SK-N-SH (cell line): ENCODE results near the gene IZUMO1. TPM values are rescaled to one million over a fixed set of nuclear protein-coding genes. Genes with fewer than 3 reads are reported as not detected.

Experiments
- CTCF ChIA-PET: fragments of 300-600, 350-600 bp; formaldehyde crosslinking; extraction: SDS; loops from one replicate; lab custom pipeline; 2021; lab: Yijun Ruan, JAX
- POLR2A ChIA-PET: fragments of 350-600 bp; sonication (Branson Sonifier 250); formaldehyde crosslinking; extraction: SDS; loops from one replicate; lab custom pipeline; 2020; ENCODE audit warnings: antibody characterized with exemption, inconsistent platforms; lab: Yijun Ruan, JAX
- DNase-seq: peaks from one replicate; pipeline ENCODE4 v3.0.0; 2012
- H2AFZ ChIP-seq: fragments of 200-600 bp; sonication (generic); 2 replicates; pipeline ENCODE4 v1.8.1; 2016; ENCODE audit warnings: antibody characterized with exemption, mild to moderate bottlenecking, low read depth
- H3F3A ChIP-seq: fragments of 200-600 bp; sonication (generic); replicated peaks from 2 replicates; pipeline ENCODE3; 2016; ENCODE audit warnings: antibody characterized with exemption, mild to moderate bottlenecking; ENCODE audit not compliant: insufficient read depth
- H3K27ac ChIP-seq, 2 experiments: fragments of 200-500 bp in 1 of 2; fragments of 200-600 bp in 1 of 2; sonication (Bioruptor generic) in 1 of 2; sonication (generic), shearing (Covaris generic) in 1 of 2; 2 replicates each; pipeline versions ENCODE4 v1.5.1 to v1.6.1; 2014 to 2016; ENCODE audit warnings: low read depth in 2 of 2, inconsistent platforms in 1 of 2, low read length in 1 of 2, mild to moderate bottlenecking in 1 of 2, mixed read lengths in 1 of 2
- H3K27me3 ChIP-seq: fragments of 200-600 bp; sonication (generic), shearing (Covaris generic); 2 replicates; pipeline ENCODE4 v1.6.1; 2016; ENCODE audit warnings: mixed run types; ENCODE audit not compliant: insufficient read depth
- H3K36me3 ChIP-seq, 2 experiments: fragments of 200-500 bp in 1 of 2; fragments of 200-600 bp in 1 of 2; sonication (Bioruptor generic) in 1 of 2; sonication (generic) in 1 of 2; replicated peaks in 1 of 2; 2 replicates each; pipeline versions ENCODE3 to v1.5.1; 2014 to 2016; ENCODE audit warnings: low read length in 1 of 2, mild to moderate bottlenecking in 1 of 2; ENCODE audit not compliant: insufficient read depth in 2 of 2, control insufficient read depth in 1 of 2
- H3K4me1 ChIP-seq, 2 experiments: fragments of 200-500 bp in 1 of 2; fragments of 200-600 bp in 1 of 2; sonication (Bioruptor generic) in 1 of 2; sonication (generic), shearing (Covaris generic) in 1 of 2; 2 replicates each; pipeline versions ENCODE4 v1.5.1 to v1.6.1; 2014 to 2016; ENCODE audit warnings: low read depth in 1 of 2, low read length in 1 of 2, mixed run types in 1 of 2; ENCODE audit not compliant: insufficient read depth in 2 of 2, control insufficient read depth in 1 of 2
- H3K4me2 ChIP-seq: fragments of 200-600 bp; sonication (generic), shearing (Covaris generic); 2 replicates; pipeline ENCODE4 v1.6.1; 2017; ENCODE audit warnings: mixed run types
- H3K4me3 ChIP-seq, 2 experiments: fragments of 200-500 bp in 1 of 2; fragments of 200-600 bp in 1 of 2; sonication (Bioruptor generic) in 1 of 2; sonication (generic), shearing (Covaris generic) in 1 of 2; 2 replicates each; pipeline versions ENCODE4 v1.5.1 to v1.8.1; 2014 to 2016; ENCODE audit warnings: low read depth in 2 of 2, inconsistent platforms in 1 of 2, low read length in 1 of 2, mild to moderate bottlenecking in 1 of 2, mixed read lengths in 1 of 2, moderate library complexity in 1 of 2
- H3K79me2 ChIP-seq: fragments of 200-600 bp; sonication (generic); 2 replicates; pipeline ENCODE4 v1.8.1; 2017; ENCODE audit warnings: mild to moderate bottlenecking; ENCODE audit not compliant: insufficient read depth
- H3K9ac ChIP-seq: fragments of 200-600 bp; sonication (generic); 2 replicates; pipeline ENCODE4 v1.6.1; 2017; ENCODE audit warnings: mixed run types
- H3K9me2 ChIP-seq: fragments of 200-600 bp; sonication (generic); 2 replicates; pipeline ENCODE4 v1.6.1; 2017; ENCODE audit warnings: mixed run types
- H3K9me3 ChIP-seq: fragments of 200-600 bp; sonication (generic); 2 replicates; pipeline ENCODE4 v1.6.1; 2017; ENCODE audit warnings: mixed run types, mild to moderate bottlenecking, moderate library complexity
- H4K20me1 ChIP-seq: fragments of 200-600 bp; sonication (generic); 2 replicates; pipeline ENCODE4 v1.6.1; 2017; ENCODE audit warnings: mild to moderate bottlenecking, mixed run types; ENCODE audit not compliant: insufficient read depth
- CHD2 ChIP-seq: fragments of 150-350 bp; IDR thresholded peaks from 2 replicates; pipeline ENCODE4 v1.6.1; 2018; ENCODE audit warnings: low read length; ENCODE audit not compliant: partially characterized antibody
- EZH2phosphoT487 ChIP-seq: fragments of 200-600 bp; sonication (generic); IDR thresholded peaks from 2 replicates; pipeline ENCODE4 v1.6.1; 2017; ENCODE audit warnings: low read depth, mixed run types, mild to moderate bottlenecking, antibody characterized with exemption, moderate library complexity, borderline replicate concordance
- FOSL2 ChIP-seq: IDR thresholded peaks from 2 replicates; pipeline ENCODE4 v1.4.0; 2012; ENCODE audit warnings: low read depth, mild to moderate bottlenecking, moderate library complexity, borderline replicate concordance
- RFX5 ChIP-seq: IDR thresholded peaks from 2 replicates; pipeline ENCODE4 v1.6.1; 2012; ENCODE audit warnings: mild to moderate bottlenecking, improper control_type of control experiment, low read length
- TCF12 ChIP-seq: IDR thresholded peaks from 2 replicates; pipeline ENCODE4 v1.4.0; 2012
- WGBS: methylation state at CpG from one replicate; pipeline ENCODE4 v1.1.6; 2017; ENCODE audit warnings: low lambda C conversion rate; 5-methylcytosine and 5-hydroxymethylcytosine counted together
- polyA plus RNA-seq, 3 experiments: library from polyadenylated mRNA; depleted of rRNA; stranded (reverse); fragments of >200 nt; gene quantifications; 2 replicates each; pipeline ENCODE4 v1.2.3, GENCODE V29; 2012
- TF ChIP-seq, protein P1 (sequence below): IDR thresholded peaks from 2 replicates; pipeline ENCODE4 v1.4.0; 2012; ENCODE audit warnings: low read depth, borderline replicate concordance
- TF ChIP-seq, protein P2 (sequence below): fragments of 150-350 bp; IDR thresholded peaks from 2 replicates; pipeline ENCODE4 v1.6.1; 2017; ENCODE audit warnings: antibody characterized with exemption, low read length, low read depth, borderline replicate concordance
- TF ChIP-seq, protein P3 (sequence below): fragments of 150-350 bp; IDR thresholded peaks from 2 replicates; pipeline ENCODE4 v1.6.1; 2016; ENCODE audit warnings: mild to moderate bottlenecking, low read depth, low read length
- TF ChIP-seq, protein P4 (sequence below): IDR thresholded peaks from 2 replicates; pipeline ENCODE4 v1.4.0; 2012; ENCODE audit warnings: low read depth, borderline replicate concordance

Gene IZUMO1
- polyA plus RNA-seq, 1 of the 3 experiments (the other 2 are of a cell fraction) = 0.03 TPM

DNA sequence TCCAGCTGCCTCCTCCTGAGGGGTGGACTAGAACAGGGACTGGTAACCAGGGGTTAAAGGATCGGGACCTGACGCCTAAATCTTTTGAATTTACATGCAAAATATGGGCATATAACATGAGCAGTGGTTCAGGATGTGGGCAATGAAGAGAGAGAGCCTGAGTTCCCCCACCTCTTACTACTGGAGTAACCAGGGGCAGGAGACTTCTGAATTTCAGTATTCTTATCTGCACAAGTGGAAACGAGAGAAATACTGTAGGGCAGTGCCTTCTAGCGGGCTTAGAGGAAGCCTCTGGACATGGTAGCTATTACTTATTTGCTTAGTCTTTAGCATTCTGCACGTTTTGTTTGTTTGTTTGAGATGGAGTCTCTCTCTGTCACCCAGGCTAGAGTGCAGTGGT is 37.8 kb upstream of the IZUMO1 start:
- no peaks in the 10 kb centered on the region for H3K9me2 ChIP-seq
- no peaks in the 10 kb centered on the region for H3K27me3 ChIP-seq
- TF ChIP-seq, protein P1, sequence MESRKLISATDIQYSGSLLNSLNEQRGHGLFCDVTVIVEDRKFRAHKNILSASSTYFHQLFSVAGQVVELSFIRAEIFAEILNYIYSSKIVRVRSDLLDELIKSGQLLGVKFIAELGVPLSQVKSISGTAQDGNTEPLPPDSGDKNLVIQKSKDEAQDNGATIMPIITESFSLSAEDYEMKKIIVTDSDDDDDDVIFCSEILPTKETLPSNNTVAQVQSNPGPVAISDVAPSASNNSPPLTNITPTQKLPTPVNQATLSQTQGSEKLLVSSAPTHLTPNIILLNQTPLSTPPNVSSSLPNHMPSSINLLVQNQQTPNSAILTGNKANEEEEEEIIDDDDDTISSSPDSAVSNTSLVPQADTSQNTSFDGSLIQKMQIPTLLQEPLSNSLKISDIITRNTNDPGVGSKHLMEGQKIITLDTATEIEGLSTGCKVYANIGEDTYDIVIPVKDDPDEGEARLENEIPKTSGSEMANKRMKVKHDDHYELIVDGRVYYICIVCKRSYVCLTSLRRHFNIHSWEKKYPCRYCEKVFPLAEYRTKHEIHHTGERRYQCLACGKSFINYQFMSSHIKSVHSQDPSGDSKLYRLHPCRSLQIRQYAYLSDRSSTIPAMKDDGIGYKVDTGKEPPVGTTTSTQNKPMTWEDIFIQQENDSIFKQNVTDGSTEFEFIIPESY = no peak
- TF ChIP-seq, protein P2, sequence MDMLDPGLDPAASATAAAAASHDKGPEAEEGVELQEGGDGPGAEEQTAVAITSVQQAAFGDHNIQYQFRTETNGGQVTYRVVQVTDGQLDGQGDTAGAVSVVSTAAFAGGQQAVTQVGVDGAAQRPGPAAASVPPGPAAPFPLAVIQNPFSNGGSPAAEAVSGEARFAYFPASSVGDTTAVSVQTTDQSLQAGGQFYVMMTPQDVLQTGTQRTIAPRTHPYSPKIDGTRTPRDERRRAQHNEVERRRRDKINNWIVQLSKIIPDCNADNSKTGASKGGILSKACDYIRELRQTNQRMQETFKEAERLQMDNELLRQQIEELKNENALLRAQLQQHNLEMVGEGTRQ = no peak
- no peak overlapping the region for H3K9ac ChIP-seq
- H3K79me2 ChIP-seq = no peaks in the 10 kb centered on the region
- H2AFZ ChIP-seq = no peak overlapping the region
- no peak overlapping the region for H3K27ac ChIP-seq
- POLR2A ChIA-PET = no interaction called here
- H3K36me3 ChIP-seq = no peaks in the 10 kb centered on the region
- no peaks in the 10 kb centered on the region; a peak in 1 of 4 replicates for H3K4me1 ChIP-seq
- H3K9me3 ChIP-seq = no peaks in the 10 kb centered on the region
- 53% methylated on average over 5 of the region's 5 CpGs for WGBS
- no peaks in the 10 kb centered on the region for H3F3A ChIP-seq
- H3K4me3 ChIP-seq = no peak overlapping the region
- CTCF ChIA-PET = interaction anchor here (2.4 to 20.7 kb wide), 3 partner anchors 11 to 186 kb away, joined by 8 to 457 read pairs (median 17); partner anchors contain the start of gene HSD17B14
- DNase-seq = no peak
- no peak overlapping the region for H3K4me2 ChIP-seq
- H4K20me1 ChIP-seq = no peaks in the 10 kb centered on the region

DNA sequence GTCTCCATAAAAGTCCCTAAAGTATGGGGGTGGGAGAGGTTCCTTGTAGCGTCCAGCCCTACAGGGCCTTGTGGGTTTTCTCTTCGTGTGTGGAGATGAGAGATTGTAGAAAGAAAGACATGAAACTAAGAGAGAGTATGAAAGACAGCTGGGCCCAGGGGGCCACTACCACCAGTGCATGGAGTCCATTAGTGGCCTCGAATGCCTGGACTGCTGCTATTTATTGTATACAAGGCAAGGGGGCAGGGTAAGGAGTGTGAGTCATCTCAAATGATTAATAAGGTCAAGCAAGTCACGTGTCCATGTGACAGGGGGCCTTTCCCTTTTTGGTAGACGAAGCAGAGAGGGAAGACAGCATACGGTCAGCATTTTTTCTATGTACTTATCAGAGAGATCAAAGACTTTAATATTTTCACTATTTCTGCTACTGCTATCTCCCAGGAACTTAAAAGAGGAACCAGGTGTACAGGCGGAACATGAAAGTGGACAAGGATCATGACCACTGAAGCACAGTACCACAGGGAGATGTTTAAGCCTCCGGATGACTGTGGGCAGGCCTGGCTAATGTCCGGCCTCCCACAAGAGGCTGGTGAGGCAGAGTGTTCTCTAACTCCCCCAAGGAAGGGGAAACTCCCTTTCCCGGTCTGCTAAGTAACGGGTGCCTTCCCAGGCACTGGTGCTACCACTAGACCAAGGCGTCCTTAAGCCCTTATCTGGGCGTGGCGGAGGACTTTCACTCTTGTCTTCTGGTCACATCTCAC is 34.1 kb upstream of the IZUMO1 start:
- H3K79me2 ChIP-seq = no peaks in the 10 kb centered on the region
- no peak overlapping the region for H3K27ac ChIP-seq
- DNase-seq = no peak
- no peak overlapping the region for H3K4me2 ChIP-seq
- ChIA-PET POLR2A (interaction anchor here (0.6 kb wide), 1 partner anchor 36 kb away, joined by 4 read pairs; no protein-coding TSS in a partner anchor), CTCF (interaction anchor here (1.1 to 20.7 kb wide), 3 partner anchors 29 to 189 kb away, joined by 3 to 457 read pairs (median 4); partner anchors contain the start of genes FUT1 and HSD17B14)
- no peaks in the 10 kb centered on the region for H4K20me1 ChIP-seq
- H3K36me3 ChIP-seq = no peaks in the 10 kb centered on the region
- no peak overlapping the region for H2AFZ ChIP-seq
- H3F3A ChIP-seq = no peaks in the 10 kb centered on the region
- 76% methylated on average over 14 of the region's 14 CpGs for WGBS
- no peak for TF ChIP-seq RFX5
- TF ChIP-seq, protein P1 = no peak
- TF ChIP-seq, protein P3, sequence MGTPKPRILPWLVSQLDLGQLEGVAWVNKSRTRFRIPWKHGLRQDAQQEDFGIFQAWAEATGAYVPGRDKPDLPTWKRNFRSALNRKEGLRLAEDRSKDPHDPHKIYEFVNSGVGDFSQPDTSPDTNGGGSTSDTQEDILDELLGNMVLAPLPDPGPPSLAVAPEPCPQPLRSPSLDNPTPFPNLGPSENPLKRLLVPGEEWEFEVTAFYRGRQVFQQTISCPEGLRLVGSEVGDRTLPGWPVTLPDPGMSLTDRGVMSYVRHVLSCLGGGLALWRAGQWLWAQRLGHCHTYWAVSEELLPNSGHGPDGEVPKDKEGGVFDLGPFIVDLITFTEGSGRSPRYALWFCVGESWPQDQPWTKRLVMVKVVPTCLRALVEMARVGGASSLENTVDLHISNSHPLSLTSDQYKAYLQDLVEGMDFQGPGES = no peak
- TF ChIP-seq, protein P2 = no peak
- TF ChIP-seq CHD2 = no peak
- no peak for TF ChIP-seq EZH2phosphoT487
- TF ChIP-seq, protein P4, sequence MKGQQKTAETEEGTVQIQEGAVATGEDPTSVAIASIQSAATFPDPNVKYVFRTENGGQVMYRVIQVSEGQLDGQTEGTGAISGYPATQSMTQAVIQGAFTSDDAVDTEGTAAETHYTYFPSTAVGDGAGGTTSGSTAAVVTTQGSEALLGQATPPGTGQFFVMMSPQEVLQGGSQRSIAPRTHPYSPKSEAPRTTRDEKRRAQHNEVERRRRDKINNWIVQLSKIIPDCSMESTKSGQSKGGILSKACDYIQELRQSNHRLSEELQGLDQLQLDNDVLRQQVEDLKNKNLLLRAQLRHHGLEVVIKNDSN = peak; percentile 77; the same call in 1 of the 2 replicates
- no peak for TF ChIP-seq TCF12
- peak; percentile 22; the same call in 1 of the 2 replicates for TF ChIP-seq FOSL2
- no peaks in the 10 kb centered on the region for H3K9me3 ChIP-seq
- H3K9ac ChIP-seq = no peak overlapping the region
- no peaks in the 10 kb centered on the region for H3K27me3 ChIP-seq
- no peaks in the 10 kb centered on the region; a peak in 1 of 4 replicates for H3K4me1 ChIP-seq
- H3K4me3 ChIP-seq = no peak overlapping the region
- H3K9me2 ChIP-seq = no peaks in the 10 kb centered on the region
